SK-N-DZ (cell line): ENCODE results near the gene HSD17B12.

Experiments used
- DNase-seq: peaks from one replicate; pipeline ENCODE4 v3.0.0-alpha.2; 2015; ENCODE audit warnings: low spot score

Gene HSD17B12

GRCh38 chr11:43797866-43798265, 117.3 kb downstream of the HSD17B12 start:
- no peak for DNase-seq

GRCh38 chr11:43802509-43802908, 122.0 kb downstream of the HSD17B12 start:
- DNase-seq, result no peak

GRCh38 chr11:43803766-43804165, 123.2 kb downstream of the HSD17B12 start:
- no peak for DNase-seq

GRCh38 chr11:43806976-43807375, 126.4 kb downstream of the HSD17B12 start:
- DNase-seq, result no peak

- DNase-seq, result peak; percentile 16
Observed at GRCh38 chr11:43810929-43811596, 130.5 kb downstream of the HSD17B12 start.

GRCh38 chr11:43812471-43812870, 131.9 kb downstream of the HSD17B12 start:
- no peak for DNase-seq

- DNase-seq, result no peak
Observed at GRCh38 chr11:43818220-43818619, 137.7 kb downstream of the HSD17B12 start.

- no peak for DNase-seq
Observed at GRCh38 chr11:43819926-43820325, 139.4 kb downstream of the HSD17B12 start.

GRCh38 chr11:43823316-43823715, 142.8 kb downstream of the HSD17B12 start:
- no peak for DNase-seq

- DNase-seq, result no peak
Observed at GRCh38 chr11:43823851-43824250, 143.3 kb downstream of the HSD17B12 start.

- DNase-seq, result peak; percentile 26
Observed at GRCh38 chr11:43825217-43825816, 144.8 kb downstream of the HSD17B12 start.

GRCh38 chr11:43830928-43831440, 150.4 kb downstream of the HSD17B12 start:
- DNase-seq, result no peak

GRCh38 chr11:43832536-43832935, 152.0 kb downstream of the HSD17B12 start:
- DNase-seq, result no peak

GRCh38 chr11:43833657-43834073, 153.1 kb downstream of the HSD17B12 start:
- no peak for DNase-seq

- no peak for DNase-seq
Observed at GRCh38 chr11:43834286-43834685, 153.7 kb downstream of the HSD17B12 start.

- no peak for DNase-seq
Observed at GRCh38 chr11:43835104-43835503, 154.6 kb downstream of the HSD17B12 start.

- peak; percentile 4 for DNase-seq
Observed at GRCh38 chr11:43837879-43838278, 157.3 kb downstream of the HSD17B12 start.

- no peak for DNase-seq
Observed at GRCh38 chr11:43842021-43842420, 161.5 kb downstream of the HSD17B12 start.

- DNase-seq, result no peak
Observed at GRCh38 chr11:43845816-43846215, 165.3 kb downstream of the HSD17B12 start.

GRCh38 chr11:43852057-43852636, 171.6 kb downstream of the HSD17B12 start:
- DNase-seq, result peak; percentile 67

GRCh38 chr11:43853781-43854180, 173.2 kb downstream of the HSD17B12 start:
- no peak for DNase-seq

- no peak for DNase-seq
Observed at GRCh38 chr11:43856993-43857392, 176.5 kb downstream of the HSD17B12 start.

- DNase-seq, result no peak
Observed at GRCh38 chr11:43861141-43861540, 180.6 kb downstream of the HSD17B12 start.
